Retinal pigment epithelial cell (primary cell): Measurements from ENCODE around the gene GABARAPL1.
"Not testable (repeated sequence)": the region's sequence is repeated elsewhere in the genome, so short reads cannot be mapped to it uniquely, and the experiment has no call there.

Experiments
- DNase-seq: peaks from one replicate; pipeline ENCODE4 v3.0.0-alpha.2; 2010; ENCODE audit warnings: low read depth
- H3K4me3 ChIP-seq: 2 replicates; pipeline ENCODE4 v1.5.1; 2011; ENCODE audit warnings: mild to moderate bottlenecking, low read length, control low read depth, moderate library complexity
- CTCF ChIP-seq: conservative IDR thresholded peaks from 2 replicates; pipeline ENCODE4 v1.5.1; 2011; ENCODE audit warnings: low read depth, low read length, control low read depth, inconsistent platforms

GABARAPL1 gene

GRCh38 chr12:10221846-10222245 lies 9.2 kb downstream of the GABARAPL1 start:
- no peak overlapping the region for H3K4me3 ChIP-seq
- no peak for TF ChIP-seq CTCF
- no peak for DNase-seq

- no peak for DNase-seq
- H3K4me3 ChIP-seq: no peak overlapping the region
- TF ChIP-seq CTCF: no peak
Measured at GRCh38 chr12:10223208-10223607, 10.5 kb downstream of the GABARAPL1 start.

GRCh38 chr12:10225426-10225825 lies 12.7 kb downstream of the GABARAPL1 start:
- not testable (repeated sequence) for DNase-seq, H3K4me3 ChIP-seq

- no peak overlapping the region for H3K4me3 ChIP-seq
- no peak for TF ChIP-seq CTCF
- DNase-seq: no peak
Measured at GRCh38 chr12:10226086-10226485, 13.4 kb downstream of the GABARAPL1 start.

GRCh38 chr12:10226731-10227130 lies 14.1 kb downstream of the GABARAPL1 start:
- no peak overlapping the region for H3K4me3 ChIP-seq
- DNase-seq: no peak
- no peak for TF ChIP-seq CTCF

GRCh38 chr12:10227648-10228047 lies 15.0 kb downstream of the GABARAPL1 start:
- no peak for TF ChIP-seq CTCF

GRCh38 chr12:10234562-10234961 lies 21.9 kb downstream of the GABARAPL1 start:
- no peak overlapping the region for H3K4me3 ChIP-seq
- DNase-seq: no peak
- no peak for TF ChIP-seq CTCF

More at GRCh38 chr12:10227648-10228047, 15.0 kb downstream of the GABARAPL1 start:
- no peak for DNase-seq
- no peak overlapping the region for H3K4me3 ChIP-seq
